NCI-H2227 (cell line): ENCODE data around the gene MITD1.
"Not testable (repeated sequence)": the region's sequence is repeated elsewhere in the genome, so short reads cannot be mapped to it uniquely, and the experiment has no call there.

ENCODE experiments used
- DNase-seq: peaks from one replicate; lab custom pipeline; 2025; ENCODE audit not compliant: unreplicated experiment; lab: John Stamatoyannopoulos, UW

Gene MITD1

GRCh38 chr2:99154643-99155536, 26.0 kb downstream of the MITD1 start, which contains the start of the genes LIPT1 and TSGA10:
Gene LIPT1 (plus strand): TSS chr2:99154967. CDS start chr2:99161958, 6,991 bp downstream.
Gene TSGA10 (minus strand): TSS chr2:99154942. CDS start chr2:99109439, 45,503 bp downstream.
- peak; percentile 96 for DNase-seq

- DNase-seq = peak; percentile 7
Observed at GRCh38 chr2:99153921-99154604, 26.8 kb downstream of the MITD1 start.

- no peak for DNase-seq
Observed at GRCh38 chr2:99152199-99152895, 28.5 kb downstream of the MITD1 start.

- no peak for DNase-seq
Observed at GRCh38 chr2:99150706-99151105, 30.2 kb downstream of the MITD1 start.

- DNase-seq = peak; percentile 98
Observed at GRCh38 chr2:99141110-99142108, 39.4 kb downstream of the MITD1 start, which contains the start of gene C2orf15. Gene C2orf15 (plus strand): TSS chr2:99141707. CDS start chr2:99150559, 8,852 bp downstream.

GRCh38 chr2:99140860-99141109, 40.1 kb downstream of the MITD1 start:
- DNase-seq = peak; percentile 82

GRCh38 chr2:99140056-99140859, 40.6 kb downstream of the MITD1 start:
- no peak for DNase-seq

GRCh38 chr2:99139003-99139402, 41.9 kb downstream of the MITD1 start:
- DNase-seq = no peak

GRCh38 chr2:99135044-99135556, 45.8 kb downstream of the MITD1 start:
- not testable (repeated sequence) for DNase-seq

GRCh38 chr2:99127981-99128380, 52.9 kb downstream of the MITD1 start:
- DNase-seq = no peak
